GM06990 (cell line): ENCODE measurements around the gene DSCAML1.
A peak's percentile ranks its signal among the peaks of the same experiment; 100 is the strongest.

Experiments used
- DNase-seq: peaks from one replicate; pipeline ENCODE4 v3.0.0-alpha.2; 2011; ENCODE audit not compliant: insufficient read length; ENCODE audit errors: extremely low read depth
- H3K27me3 ChIP-seq: replicated peaks from 2 replicates; pipeline ENCODE4 v1.6.0; 2011; ENCODE audit warnings: low read length; ENCODE audit not compliant: control insufficient read depth, insufficient read depth
- H3K36me3 ChIP-seq: 2 replicates; pipeline ENCODE4 v1.5.1; 2011; ENCODE audit warnings: low read length; ENCODE audit not compliant: control insufficient read depth, insufficient read depth
- H3K4me3 ChIP-seq: replicated peaks from 2 replicates; pipeline ENCODE4 v1.5.1; 2011; ENCODE audit warnings: low read depth, mild to moderate bottlenecking, control low read depth, low read length
- CTCF ChIP-seq: IDR thresholded peaks from 2 replicates; pipeline ENCODE4 v1.5.1; 2011; ENCODE audit warnings: low read length, control low read depth, mild to moderate bottlenecking, inconsistent platforms; ENCODE audit not compliant: insufficient read depth, poor library complexity, severe bottlenecking

DSCAML1 gene

GRCh38 chr11:117618302-117618981 lies 178.6 kb downstream of the DSCAML1 start:
- no peak for TF ChIP-seq CTCF
- DNase-seq = no peak
- Histone ChIP-seq H3K27me3 (peaks cover 1% of the 10 kb centered on the region; the same call in 1 of the 2 replicates), H3K36me3 (no peaks in the 10 kb centered on the region), H3K4me3 (no peak overlapping the region)

GRCh38 chr11:117616979-117617378 lies 180.0 kb downstream of the DSCAML1 start:
- Histone ChIP-seq H3K36me3 (no peaks in the 10 kb centered on the region), H3K4me3 (no peak overlapping the region), H3K27me3 (no peaks in the 10 kb centered on the region)
- DNase-seq = no peak
- TF ChIP-seq CTCF = no peak

GRCh38 chr11:117614728-117615127 lies 182.3 kb downstream of the DSCAML1 start:
- no peak overlapping the region for H3K4me3 ChIP-seq
- TF ChIP-seq CTCF = peak; percentile 24
- no peak for DNase-seq
- no peaks in the 10 kb centered on the region for H3K27me3 ChIP-seq
- H3K36me3 ChIP-seq = no peaks in the 10 kb centered on the region

- Histone ChIP-seq H3K27me3 (no peaks in the 10 kb centered on the region), H3K36me3 (no peaks in the 10 kb centered on the region), H3K4me3 (no peak overlapping the region)
- no peak for TF ChIP-seq CTCF
- DNase-seq = no peak
These were observed 183.5 kb downstream of the DSCAML1 start for GRCh38 chr11:117613521-117613920.

- Histone ChIP-seq H3K36me3 (no peaks in the 10 kb centered on the region), H3K27me3 (no peaks in the 10 kb centered on the region), H3K4me3 (no peak overlapping the region)
- no peak for DNase-seq
- no peak for TF ChIP-seq CTCF
These were observed 184.8 kb downstream of the DSCAML1 start for GRCh38 chr11:117612177-117612576.

- Histone ChIP-seq H3K27me3 (no peaks in the 10 kb centered on the region), H3K4me3 (no peak overlapping the region), H3K36me3 (no peaks in the 10 kb centered on the region)
- no peak for DNase-seq
- no peak for TF ChIP-seq CTCF
These were observed 186.1 kb downstream of the DSCAML1 start for GRCh38 chr11:117610901-117611300.
